ENCODE data around the gene DDR1. TPM values are rescaled to one million over a fixed set of nuclear protein-coding genes. Genes with fewer than 3 reads are reported as not detected.

DDR1 gene
- total RNA-seq, 2 donors from 2014 or later, result 140 to 151 TPM

- Mint-ChIP-seq H3K27ac (no peak overlapping the region), H3K4me1 (no peaks in the 10 kb centered on the region), H3K36me3 (ENCODE audit: low read depth) (peaks cover 32% of the 10 kb centered on the region), H3K9me3 (peaks cover 13% of the 10 kb centered on the region), H3K4me3 (no peak overlapping the region), H3K27me3 (ENCODE audit: insufficient read depth) (no peaks in the 10 kb centered on the region)
- DNase-seq, result no peak
- Histone ChIP-seq H3K27ac (ENCODE audit: low read depth, low read length) (no peak overlapping the region), H3K27me3 (ENCODE audit: control insufficient read depth, insufficient read depth, low read length, poor library complexity, severe bottlenecking) (no peaks in the 10 kb centered on the region), H3K4me1 (ENCODE audit: control insufficient read depth, insufficient read depth, low read length) (no peaks in the 10 kb centered on the region), H3K36me3 (ENCODE audit: control insufficient read depth, insufficient read depth, low read length) (peaks cover 17% of the 10 kb centered on the region), H3K4me3 (ENCODE audit: low read length) (no peak overlapping the region), H3K9ac (ENCODE audit: extremely low read depth, low read length, poor library complexity, severe bottlenecking) (no peak overlapping the region), H3K9me3 (ENCODE audit: control insufficient read depth, low read length) (peaks cover 12% of the 10 kb centered on the region)
- 88 to 100% methylated on average over 2 to 3 of the region's 3 CpGs for WGBS, 2 experiments (ENCODE audit: insufficient coverage in 1 of 2, insufficient read length in 1 of 2)
- no peak for TF ChIP-seq CTCF (conservative IDR thresholded peaks at IDR 0.05)
Observed at GRCh38 chr6:30928677-30929076, 44.4 kb downstream of the DDR1 start.

DNA sequence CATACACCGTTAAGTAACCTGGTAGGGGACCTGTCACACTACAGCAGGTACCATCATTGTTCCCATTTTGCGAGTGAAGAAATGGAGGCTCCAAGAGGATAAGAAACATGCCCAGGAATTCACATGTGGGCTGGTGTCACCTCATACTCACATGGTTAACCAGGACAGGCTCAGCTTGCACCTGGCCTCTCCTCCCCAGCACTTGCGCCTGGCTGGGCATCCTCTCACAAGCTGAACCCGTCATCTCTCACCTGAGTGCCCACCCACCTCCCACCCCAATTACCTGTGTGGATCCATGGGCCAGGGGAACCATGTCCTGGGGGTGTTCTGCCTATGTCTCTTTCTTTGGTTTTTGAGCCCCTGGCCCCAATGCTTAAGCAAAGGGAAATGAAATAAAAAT lies 46.2 kb downstream of the DDR1 start:
- H3K36me3 Mint-ChIP-seq (ENCODE audit: low read depth), result peaks cover 30% of the 10 kb centered on the region
- no peak overlapping the region for H3K9ac ChIP-seq (ENCODE audit: extremely low read depth, low read length, poor library complexity, severe bottlenecking)
- H3K27me3 Mint-ChIP-seq (ENCODE audit: insufficient read depth), result no peaks in the 10 kb centered on the region
- no peak for TF ChIP-seq CTCF (conservative IDR thresholded peaks at IDR 0.05)
- no peaks in the 10 kb centered on the region for H3K27me3 ChIP-seq (ENCODE audit: control insufficient read depth, insufficient read depth, low read length, poor library complexity, severe bottlenecking)
- no peak overlapping the region for H3K27ac Mint-ChIP-seq
- peaks cover 13% of the 10 kb centered on the region for H3K9me3 Mint-ChIP-seq
- peaks cover 12% of the 10 kb centered on the region for H3K9me3 ChIP-seq (ENCODE audit: control insufficient read depth, low read length)
- H3K4me1 Mint-ChIP-seq, result no peaks in the 10 kb centered on the region
- 95 to 100% methylated on average over 2 to 4 of the region's 4 CpGs for WGBS, 2 experiments (ENCODE audit: insufficient coverage in 1 of 2, insufficient read length in 1 of 2)
- H3K27ac ChIP-seq (ENCODE audit: low read depth, low read length), result no peak overlapping the region
- H3K4me3 Mint-ChIP-seq, result no peak overlapping the region
- H3K4me3 ChIP-seq (ENCODE audit: low read length), result no peak overlapping the region
- H3K36me3 ChIP-seq (ENCODE audit: control insufficient read depth, insufficient read depth, low read length), result peaks cover 17% of the 10 kb centered on the region
- H3K4me1 ChIP-seq (ENCODE audit: control insufficient read depth, insufficient read depth, low read length), result no peaks in the 10 kb centered on the region
- no peak for DNase-seq

DNA sequence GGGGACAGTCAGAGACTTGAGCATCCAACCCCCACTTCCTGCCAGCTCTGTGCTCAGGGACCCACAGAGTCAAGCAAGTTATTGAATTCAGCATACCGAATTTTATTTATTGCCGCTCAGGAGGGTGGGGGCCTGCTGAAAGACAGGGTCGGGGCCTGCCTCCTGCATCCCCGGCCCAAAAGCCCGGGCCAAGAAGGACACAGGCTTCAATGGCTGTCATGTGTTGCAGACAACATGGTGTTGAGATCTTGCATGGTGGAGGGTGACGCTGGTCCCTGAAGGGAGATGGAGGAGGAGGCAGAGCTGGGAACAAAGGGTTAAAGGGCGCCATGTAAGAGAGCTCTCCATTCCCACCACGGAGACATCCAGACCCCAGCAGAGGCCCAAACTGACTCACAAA lies 47.0 kb downstream of the DDR1 start:
- no peak overlapping the region for H3K27ac Mint-ChIP-seq
- no peak for TF ChIP-seq CTCF (conservative IDR thresholded peaks at IDR 0.05)
- no peak overlapping the region for H3K27ac ChIP-seq (ENCODE audit: low read depth, low read length)
- no peak overlapping the region for H3K9ac ChIP-seq (ENCODE audit: extremely low read depth, low read length, poor library complexity, severe bottlenecking)
- H3K27me3 ChIP-seq (ENCODE audit: control insufficient read depth, insufficient read depth, low read length, poor library complexity, severe bottlenecking), result no peaks in the 10 kb centered on the region
- DNase-seq, result no peak
- peaks cover 12% of the 10 kb centered on the region for H3K9me3 ChIP-seq (ENCODE audit: control insufficient read depth, low read length)
- peaks cover 13% of the 10 kb centered on the region for H3K9me3 Mint-ChIP-seq
- H3K4me3 Mint-ChIP-seq, result no peak overlapping the region
- H3K4me1 Mint-ChIP-seq, result no peaks in the 10 kb centered on the region
- no peak overlapping the region for H3K4me3 ChIP-seq (ENCODE audit: low read length)
- peaks cover 28% of the 10 kb centered on the region for H3K36me3 Mint-ChIP-seq (ENCODE audit: low read depth)
- H3K36me3 ChIP-seq (ENCODE audit: control insufficient read depth, insufficient read depth, low read length), result peaks cover 17% of the 10 kb centered on the region
- H3K27me3 Mint-ChIP-seq (ENCODE audit: insufficient read depth), result no peaks in the 10 kb centered on the region
- H3K4me1 ChIP-seq (ENCODE audit: control insufficient read depth, insufficient read depth, low read length), result no peaks in the 10 kb centered on the region
- WGBS, 2 experiments (ENCODE audit: insufficient coverage in 1 of 2, insufficient read length in 1 of 2), result 71 to 100% methylated on average over 1 to 8 of the region's 8 CpGs
